Activated T-cell treated with anti-CD3 and anti-CD28 coated beads, Interleukin-2, amount 50 U/mL, for 48 hours (primary cell): Measurements from ENCODE around the gene CEP112.

Source experiments
- DNase-seq, 2 experiments: peaks; one replicate each; pipeline ENCODE4 v3.0.0-alpha.2; 2020

Gene CEP112

DNA sequence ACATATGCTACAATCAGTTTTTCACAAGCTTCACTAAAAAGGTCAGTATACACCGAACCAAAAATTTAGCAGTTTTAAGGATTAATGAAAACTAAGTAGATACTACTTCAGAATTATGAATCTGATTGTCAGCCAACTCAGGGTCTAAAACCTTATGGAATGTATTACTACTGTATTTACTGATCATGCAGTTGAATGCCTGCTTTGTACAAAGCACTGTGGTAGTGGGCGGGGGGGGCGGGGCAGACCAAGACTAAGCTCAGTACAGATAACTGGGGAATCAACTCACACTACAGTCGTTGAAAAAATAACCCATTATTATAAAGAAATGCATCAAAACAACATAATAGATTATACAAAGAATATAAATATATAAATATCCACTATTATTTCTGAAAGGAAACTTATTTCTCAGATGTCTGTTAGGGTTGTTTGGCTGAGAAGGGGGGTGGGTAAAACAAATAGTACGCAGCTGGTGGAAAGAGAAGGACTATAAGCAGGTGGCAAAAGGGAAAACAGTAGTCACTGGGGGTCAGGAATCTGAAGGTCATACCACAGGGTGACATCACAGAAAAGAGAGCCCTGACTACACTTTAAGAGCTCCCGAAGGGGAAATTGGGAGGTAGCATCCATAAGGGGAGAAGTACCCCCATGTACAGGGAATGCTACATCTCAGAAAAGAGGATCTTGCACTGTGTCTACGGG is 521.1 kb downstream of the CEP112 start:
- no peak for DNase-seq

DNA sequence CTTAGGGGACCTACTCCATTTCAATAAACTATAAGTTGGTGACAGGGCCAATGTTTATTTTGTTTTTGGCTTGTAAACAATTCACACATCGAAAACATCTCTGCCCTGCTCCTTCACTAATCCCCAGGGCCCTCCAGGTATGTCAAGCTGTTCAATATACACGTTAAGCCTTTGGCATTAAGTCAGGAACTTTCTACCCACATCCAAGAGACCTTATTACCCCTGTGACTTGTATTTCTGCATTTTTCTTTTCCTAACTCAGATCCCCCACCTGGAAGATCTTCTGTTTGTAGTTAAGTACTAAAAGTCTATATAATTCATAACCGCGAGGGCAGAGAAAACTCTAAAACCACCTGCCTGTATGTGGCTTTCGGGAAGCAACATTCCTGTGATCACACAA is 523.7 kb downstream of the CEP112 start:
- no peak for DNase-seq

DNA sequence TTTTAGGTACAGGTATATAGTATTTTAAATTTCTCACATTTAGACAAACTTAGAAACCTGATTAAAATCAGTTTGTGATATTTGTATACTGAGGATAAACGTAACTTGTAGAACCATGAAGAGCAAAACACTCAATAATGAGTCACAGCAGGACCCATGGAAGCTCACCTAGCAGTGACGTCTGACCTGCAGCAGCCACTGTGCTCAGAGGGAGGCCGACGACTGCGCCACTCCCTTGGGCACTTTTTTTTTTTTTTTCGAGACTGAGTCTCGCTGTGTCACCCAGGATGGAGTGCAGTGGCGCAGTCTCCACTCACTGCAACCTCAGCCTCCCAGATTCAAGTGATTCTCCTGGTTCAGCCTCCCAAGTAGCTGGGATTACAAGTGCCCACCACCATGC is 524.3 kb downstream of the CEP112 start:
- DNase-seq = no peak

DNA sequence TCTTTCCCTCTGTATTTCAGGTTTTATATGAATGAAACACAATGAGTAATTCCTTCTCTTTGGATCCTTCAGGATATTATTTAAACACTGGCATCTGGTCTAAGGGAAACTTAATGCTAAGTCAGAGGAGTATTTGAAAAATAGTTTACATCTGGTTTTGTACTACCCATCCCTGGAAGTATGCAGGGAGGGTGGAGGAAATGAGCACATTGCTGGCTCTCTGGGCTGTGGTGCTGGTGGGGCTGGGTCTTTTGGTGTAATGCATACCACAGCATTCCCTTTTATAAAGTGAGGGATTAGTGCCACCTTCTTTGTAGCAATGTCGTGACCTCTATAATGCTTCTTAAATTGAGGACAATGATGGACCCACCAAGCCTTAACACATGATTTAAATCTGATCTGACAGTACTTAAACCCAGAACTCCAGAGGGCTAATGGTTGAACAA is 525.0 kb downstream of the CEP112 start:
- no peak for DNase-seq

DNA sequence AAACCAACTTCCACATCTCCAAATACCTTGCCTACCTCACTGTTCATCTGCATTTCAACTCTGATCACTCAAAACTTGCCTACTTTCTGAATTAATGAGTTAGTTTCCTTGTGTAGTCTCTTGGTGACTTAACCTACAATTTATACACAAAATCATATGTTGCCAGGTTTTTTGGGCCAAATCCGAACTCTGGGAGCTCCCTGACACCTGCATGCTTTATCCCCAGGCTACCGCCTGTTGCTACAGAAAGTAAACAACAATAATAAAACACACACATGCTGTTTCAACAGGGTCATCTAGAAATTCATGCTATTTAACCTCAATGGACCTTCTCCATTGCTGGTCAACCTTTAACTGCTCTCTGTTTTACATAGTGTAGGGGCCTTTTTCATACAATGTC is 526.0 kb downstream of the CEP112 start:
- no peak for DNase-seq

DNA sequence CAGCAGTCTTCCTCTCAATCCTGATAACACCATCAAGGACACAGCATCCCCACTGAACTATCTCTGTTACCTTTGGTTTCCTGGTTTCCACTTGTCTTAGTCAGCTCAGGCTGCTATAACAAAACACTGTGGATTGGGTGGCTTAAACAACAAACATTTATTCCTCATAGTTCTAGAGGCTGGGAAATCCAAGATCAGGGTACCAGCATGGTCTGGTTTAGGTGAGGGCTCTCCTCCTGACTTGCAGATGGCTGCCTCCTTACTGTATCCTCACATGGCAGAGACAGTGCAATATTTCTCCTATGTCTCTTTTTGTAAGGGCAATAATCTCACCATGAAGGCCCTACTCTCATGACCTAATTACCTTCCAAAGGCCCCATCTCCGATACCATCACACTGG is 527.2 kb downstream of the CEP112 start:
- no peak for DNase-seq

DNA sequence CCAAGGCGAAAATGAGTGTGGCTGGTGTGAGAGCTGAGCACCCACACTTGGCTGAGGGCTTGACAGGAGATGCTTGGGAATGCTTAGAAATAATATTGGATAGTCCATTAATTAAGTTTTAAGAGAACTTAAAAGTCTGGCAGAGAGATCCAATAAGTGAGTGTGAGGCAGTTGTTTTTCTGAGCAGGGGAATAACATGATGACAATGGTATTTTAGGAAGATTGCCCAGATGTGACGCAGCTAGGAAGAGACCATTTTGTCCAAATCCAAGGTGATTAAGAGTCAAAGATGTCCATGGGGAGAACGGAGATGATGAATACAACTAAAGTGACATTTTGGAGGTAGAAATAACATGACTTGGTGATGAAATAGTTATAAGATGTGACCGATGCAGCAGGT is 527.7 kb downstream of the CEP112 start:
- DNase-seq = no peak

DNA sequence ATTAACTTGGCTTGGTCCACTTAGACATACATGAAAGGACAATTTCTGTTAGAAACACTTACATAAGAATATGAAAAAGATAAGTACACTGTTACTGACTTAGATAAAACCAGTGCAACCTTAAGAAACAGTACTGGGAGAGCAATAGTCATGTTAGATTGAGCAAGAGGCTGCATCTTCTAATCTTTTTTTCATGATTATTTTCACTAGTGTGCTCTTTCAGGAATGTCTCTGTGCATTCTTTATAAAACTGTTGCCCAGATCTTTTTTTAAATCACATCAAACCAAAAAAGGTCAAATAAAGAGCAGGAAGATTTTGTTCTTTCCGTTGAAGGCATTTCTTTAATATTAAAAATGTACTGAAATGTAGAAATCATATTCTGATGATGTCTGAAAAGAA is 529.7 kb downstream of the CEP112 start:
- DNase-seq = no peak

DNA sequence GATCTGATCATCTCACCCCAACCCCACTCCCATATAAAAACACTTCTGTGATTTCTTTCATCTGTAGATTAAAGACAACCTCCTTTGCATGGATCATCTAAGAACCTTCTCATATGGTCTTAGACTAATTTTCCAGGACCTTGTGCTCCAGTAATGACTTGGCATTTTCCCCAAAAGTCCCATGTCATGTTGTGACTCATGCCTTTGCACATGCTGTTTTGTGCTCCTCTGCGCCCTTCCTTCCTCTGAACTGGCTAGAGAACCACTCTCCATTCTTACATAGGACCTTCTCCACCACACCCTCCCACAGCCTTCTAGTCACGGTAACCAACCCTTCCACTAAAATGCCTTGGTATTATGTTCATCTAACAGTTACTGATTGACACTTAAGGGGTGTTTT is 531.0 kb downstream of the CEP112 start:
- no peak for DNase-seq

DNA sequence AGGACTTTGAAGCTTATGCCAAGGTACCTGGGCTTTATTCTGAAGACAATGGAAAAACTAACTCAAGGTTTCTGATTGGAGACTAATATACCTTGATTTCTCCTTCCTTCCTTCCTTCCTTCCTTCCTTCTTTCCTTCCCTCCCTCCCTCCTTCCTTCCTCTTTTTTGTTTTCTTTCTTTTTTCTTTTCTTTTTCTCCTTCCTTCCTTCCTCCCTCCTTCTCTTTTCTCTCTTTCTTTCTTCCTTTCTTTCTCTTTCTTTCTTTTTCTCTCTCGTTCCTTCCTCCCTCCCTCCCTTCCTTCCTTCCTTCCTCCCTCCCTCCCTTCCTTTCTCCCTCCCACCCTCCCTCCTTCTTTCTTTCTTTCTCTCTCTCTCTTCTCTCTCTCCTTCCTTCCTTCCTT is 531.9 kb downstream of the CEP112 start:
- DNase-seq = no peak

DNA sequence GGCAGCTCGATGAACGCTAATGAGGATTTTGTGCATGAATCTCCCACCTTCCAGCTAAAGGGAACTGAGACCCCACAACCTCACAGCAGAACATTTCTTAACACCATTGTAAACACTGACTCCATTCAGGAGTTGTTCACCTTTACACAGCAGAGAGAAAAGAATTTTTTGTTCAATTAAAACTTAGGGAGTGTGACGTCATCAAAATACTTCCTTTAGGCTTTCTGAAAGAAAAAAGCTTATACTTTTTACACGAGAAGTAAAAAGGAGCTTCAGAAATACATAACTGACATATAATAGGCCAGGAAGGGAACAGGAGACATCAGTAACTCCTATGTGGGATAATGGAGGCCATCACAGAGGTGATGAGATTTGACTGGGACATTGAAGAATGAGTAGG is 532.4 kb downstream of the CEP112 start:
- no peak for DNase-seq

DNA sequence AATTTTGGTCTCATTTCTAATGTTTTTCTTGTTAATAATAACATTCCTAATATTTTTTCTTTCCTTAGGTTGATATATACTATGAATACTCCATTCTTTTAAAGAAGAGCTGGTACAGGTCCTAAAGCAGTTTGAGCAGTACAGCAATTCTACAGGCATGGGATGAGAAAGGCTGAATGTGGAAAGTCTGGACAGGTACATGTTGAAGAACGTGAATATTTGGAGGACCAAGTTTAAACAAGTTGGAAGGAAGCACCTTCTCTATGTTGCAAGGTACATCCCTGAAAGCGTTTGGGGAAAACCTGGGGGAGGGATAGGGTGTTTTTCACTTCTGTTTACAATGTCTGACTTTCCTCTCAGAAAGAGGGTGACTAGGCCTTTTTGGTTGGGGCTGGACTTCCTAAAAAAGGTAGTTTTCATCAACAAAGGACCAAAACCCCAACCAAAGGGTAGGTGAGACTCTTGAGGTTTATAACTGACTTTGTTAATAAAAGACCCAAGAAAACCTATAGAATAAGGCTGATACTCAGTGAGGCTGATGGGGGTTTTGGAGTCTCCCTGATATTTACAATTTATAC is 534.6 kb downstream of the CEP112 start:
- DNase-seq = no peak

DNA sequence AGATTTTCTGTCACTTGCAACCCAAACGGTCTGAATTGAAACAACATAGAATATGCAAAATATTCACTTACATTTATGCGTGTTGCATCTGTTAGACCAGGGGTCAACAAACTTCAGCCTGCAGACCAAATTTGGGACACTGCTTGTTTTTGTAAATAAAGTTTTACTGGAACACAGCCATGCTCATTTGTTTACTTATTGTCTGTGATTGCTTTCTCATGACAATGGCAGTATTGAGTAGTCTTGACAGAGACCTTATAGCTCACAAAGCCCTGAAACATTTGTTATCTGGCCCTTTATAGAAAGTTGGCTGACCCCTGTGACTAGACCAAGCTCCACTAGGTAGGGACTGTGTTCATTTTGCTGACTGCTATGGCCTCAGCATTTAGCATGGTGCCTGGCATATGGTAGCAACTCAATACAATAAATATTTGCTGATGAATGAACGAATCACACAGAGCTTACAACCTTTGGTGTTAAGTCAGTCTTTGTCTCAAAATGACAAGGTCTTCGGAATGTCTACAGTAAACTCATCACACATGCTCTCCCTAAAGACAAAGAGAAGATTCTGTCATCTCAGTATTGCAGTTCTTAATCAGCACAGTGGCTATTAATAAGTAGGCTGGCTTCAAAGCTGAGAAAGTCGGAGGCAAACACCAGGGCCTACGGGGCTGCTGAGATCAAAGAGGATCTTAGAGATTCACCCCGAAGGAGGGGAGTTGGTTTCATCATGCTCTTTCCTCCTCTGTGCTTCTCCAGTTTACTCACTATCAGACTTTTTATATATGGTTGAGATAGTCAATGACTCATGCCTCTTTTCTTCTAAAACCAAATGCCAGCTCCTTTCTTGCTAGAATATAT is 535.3 kb downstream of the CEP112 start:
- DNase-seq = peak; percentile 55 to 65

DNA sequence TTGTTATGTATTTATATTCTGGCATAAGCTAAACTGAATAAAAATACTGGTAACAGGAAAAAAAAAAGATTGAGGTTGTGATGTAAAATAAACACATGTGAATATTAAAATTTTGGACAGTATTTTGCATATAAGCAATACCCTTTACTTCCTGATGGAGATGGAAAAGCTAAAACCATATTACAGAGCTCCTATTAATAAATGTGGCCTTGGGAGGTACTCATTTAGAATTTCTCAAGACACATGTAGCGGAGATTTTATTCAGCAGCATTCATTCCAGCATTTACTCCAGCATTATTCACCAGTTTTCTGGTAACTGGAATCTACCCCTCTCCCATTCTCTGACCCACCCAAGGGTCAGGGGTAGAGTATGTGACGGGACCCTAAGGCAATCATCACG is 536.2 kb downstream of the CEP112 start:
- DNase-seq = no peak

DNA sequence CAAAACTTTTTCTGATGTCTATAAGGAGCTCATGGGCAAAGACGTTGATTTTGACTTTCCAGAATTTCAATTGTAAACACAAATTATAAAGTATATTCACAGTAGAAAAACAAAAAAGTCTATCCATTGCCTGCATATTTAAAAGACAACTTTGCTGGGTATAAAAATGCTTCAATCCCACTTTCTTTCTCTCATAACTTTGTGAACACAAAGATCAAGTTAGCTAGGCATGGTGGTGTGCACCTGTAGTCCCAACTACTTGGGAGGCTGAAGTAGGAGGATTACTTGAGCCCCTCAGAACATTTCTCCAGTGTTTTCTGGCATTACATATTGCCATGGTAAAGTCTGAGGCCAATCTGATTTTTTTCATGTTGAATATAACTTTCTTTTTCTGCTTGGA is 547.4 kb downstream of the CEP112 start:
- DNase-seq = no peak

DNA sequence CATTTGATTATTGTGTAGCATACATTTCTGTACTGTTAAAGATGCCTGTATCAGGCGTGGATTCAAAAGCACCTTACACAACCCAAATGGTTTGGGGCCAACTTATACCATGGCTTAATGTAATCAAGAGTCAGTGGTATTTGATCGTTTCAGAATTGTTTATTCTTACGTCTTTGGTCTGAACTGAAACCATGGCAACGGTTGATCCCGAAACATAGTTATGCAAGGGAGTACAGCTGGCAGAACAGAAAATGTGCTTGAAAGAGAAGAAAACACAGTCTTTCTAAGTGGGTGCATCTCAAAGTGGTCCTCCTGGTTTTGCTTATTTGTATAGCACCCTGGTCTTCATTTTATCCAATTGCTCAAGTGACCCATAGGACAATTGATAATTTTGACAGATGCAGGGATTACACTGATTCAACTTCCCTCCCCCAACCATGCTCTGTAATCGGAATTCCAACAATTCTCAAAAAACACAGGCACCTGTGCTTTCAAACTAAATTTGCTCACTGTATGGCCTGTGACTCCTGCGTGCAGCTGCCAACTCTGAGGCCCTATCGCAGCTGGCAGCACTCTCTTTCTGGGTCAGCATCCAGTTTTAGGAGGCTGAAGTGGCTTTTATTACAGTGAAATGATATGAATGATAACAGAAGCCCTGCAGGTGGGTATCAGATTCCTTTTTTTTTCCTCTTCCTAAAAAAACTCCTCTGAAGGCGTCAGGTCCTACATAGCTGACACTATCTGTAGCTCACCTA is 553.5 kb downstream of the CEP112 start:
- no peak for DNase-seq

DNA sequence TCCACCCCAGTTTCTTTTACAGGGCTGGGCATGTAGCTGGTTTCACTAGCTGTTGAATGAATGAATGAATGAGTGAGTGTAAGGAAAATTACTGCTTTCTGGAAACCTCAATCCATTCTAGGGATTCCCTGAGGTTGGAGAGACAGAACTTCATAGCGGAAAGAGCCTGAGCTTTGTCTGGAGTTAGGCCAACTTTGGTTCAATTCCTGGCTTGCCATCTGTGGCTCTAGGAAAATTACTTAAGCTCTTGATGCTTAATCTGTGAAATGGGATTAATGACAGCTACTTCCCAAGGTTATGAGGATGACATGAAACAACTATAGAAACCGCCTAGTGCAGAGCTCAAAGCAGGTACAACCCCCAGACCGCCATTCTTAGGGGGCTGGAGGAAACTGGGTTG is 554.1 kb downstream of the CEP112 start:
- DNase-seq = no peak

DNA sequence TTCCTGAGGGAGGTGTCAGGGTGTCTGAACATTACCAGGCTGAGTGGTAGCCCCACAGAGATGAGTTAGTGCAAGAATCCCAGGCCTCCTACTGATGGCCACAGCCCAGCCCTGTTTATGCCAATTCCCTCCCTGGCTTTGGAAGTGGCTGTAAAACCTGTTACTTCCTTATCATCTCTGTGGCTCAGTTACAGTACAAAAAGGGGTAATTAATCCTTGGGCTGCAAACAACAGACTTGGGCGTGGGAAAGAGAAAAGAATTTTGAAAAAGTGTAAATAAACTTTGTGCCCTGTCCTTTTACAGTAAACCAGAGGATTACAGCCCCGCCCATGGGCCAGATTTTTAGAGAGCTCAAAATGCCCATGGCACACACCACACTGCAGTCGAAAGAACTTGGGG is 557.4 kb downstream of the CEP112 start:
- no peak for DNase-seq

DNA sequence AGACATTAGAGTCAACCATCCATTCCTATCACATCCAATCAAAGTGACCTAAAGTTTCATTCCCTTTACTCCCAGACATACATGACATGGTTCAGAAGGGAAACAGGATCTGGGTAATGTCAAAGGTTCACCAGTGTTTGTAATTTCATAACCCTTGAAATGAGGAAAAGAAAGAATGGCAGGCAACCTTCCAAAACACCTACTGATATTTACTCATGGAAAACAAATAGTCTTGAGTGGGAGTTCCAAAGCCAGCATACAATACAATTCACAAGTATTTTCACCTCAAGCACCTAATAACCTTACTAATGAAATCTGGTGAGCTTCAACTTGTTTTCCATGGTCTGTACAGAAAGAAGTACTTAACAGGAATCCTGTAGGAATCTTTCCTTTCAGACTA is 557.9 kb downstream of the CEP112 start:
- DNase-seq = no peak

DNA sequence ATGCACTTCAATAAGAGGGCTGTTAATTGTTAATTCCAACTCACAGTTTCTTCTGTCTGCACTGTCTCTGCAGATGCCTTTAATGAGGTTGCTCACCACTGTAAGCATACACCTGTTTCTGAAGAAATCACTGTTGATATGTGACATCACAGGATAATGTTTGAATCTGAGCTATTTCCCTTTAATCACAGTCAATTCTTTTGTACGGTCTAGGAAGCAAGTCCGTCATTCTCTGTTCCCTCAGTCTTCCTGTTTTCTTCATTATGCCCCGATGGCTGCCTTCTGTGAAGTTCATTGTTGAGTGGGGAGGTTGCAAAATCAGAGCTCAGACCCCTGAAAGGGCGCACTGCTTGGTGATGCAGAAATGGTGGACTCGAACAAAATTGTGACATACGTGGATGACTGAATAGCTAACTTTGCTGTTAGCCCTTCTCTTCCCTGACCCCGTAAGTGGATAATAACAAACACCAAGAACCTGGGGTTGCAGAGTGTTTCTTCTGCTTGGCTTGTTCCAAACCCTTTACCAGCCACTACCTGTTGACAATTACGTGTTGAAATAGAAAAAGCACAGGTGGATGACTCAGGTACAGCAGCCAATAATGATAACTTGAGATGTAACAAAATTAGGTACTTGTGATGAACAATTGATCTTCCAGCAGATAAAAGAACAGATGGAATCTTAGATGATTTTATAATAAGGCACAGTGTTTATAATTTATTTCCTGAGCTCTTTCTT is 558.6 kb downstream of the CEP112 start:
- DNase-seq = no peak

DNA sequence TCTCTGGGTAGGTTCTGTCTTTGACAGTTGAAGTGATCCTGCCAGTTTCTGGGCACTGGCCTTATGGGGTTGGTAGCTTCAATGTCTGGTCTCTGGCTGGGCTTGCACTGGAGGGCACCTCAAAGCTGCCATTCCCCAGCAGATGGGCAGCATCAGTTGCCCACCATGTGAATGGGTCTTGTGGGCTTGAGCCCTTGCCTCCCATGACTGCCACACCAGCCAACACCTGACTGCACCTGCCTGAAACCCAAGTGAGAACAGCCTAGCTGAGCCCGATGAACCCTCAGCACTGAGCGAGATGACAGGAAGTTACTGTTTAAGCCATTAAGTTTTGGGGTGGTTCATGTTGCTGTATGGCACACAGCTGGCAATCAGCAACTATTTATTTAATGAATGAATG is 561.4 kb downstream of the CEP112 start:
- DNase-seq = no peak

DNA sequence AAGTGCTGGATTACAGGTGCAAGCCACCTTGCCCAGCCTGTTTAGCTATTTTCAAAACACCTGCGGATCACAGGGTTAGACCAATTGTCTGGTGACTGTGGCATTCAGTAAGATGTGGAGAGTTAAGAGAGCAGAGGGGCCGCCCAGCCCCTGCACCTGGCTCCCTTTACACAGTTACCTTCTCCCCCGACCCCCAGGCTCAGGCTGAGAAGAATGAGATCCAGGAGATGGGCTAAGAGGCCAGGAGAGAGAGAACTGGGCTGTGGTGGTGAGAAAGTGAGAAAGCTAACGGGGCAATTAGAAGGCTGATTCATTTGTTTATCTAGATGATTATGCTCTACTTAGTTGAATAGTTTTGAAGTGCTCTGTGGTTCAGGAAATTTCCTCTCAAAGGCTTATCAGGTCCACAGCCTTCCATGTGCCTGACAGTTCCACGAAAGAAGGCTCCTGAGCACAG is 562.7 kb downstream of the CEP112 start:
- DNase-seq = no peak

DNA sequence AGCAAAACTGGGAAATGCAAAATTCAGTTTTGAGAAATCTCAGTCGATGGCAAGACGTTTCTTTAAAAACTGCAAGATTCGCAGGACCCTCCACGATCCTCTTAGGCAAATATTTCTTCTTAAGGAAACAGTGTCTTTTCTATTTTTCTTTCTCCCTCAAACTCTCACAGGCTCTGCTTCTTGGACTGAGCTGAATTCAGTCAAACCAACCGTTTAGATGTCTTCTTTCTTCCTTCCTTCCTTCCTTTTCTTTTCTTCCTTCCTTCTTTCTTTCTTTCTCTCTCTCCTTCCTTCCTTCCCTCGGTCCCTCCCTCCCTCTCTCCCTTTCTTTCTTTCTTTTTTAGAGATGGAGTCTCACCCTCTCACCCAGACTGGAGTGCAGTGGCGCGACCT is 563.3 kb downstream of the CEP112 start:
- DNase-seq = no peak
